Measurements from ENCODE around the gene PPP2R5E.

DNA sequence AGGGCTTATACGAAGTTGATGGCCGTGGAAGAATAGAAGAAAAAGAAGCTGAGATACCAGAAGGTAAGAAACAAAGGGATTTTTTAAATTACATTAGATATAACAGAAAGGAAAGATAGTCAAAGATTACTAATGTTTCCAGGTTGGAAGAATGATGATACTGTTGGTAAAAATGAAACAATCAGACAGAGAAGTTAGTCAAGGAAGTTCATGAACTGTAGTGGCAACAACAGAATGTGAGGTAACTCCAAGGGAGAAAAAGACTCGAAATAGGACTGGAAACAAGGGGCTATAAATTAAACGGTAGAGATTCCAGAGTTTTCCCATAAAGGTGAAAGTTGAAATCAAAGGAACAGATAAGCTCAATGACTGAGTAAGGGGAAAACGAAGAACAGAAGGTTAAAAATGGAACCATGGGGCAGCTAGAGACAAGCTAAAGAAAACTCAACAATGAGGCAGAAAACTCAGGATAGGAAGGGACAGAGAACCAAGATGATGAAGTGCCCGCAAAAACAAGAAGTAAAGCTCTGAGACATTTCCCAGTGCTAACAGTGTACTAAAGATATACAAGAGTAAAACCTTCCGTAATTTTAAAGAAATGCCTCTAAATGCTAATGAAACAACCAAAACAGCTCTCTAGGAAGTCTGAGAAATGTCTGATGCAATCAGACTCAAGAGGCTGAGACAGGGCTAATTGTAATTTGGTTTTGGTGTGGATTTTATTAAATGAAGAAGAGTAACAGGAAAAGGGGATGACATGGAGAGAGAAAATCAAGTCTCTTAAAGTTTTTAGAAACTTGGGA lies 70.0 kb downstream of the PPP2R5E start:
- TF ChIP-seq PPARA (CRISPR knock-in tag; IDR thresholded peaks at IDR 0.05; ENCODE audit: borderline replicate concordance): no peak
- TF ChIP-seq ZNF70 (CRISPR knock-in tag; IDR thresholded peaks at IDR 0.05): no peak
